ENCODE results near the gene UBA52.
"Not testable (repeated sequence)": the region's sequence is repeated elsewhere in the genome, so short reads cannot be mapped to it uniquely, and the experiment has no call there.

- not testable (repeated sequence) for TF ChIP-seq CTCF (conservative IDR thresholded peaks at IDR 0.05 in 1 of 2, IDR thresholded peaks at IDR 0.05 in 1 of 2; ENCODE audit: extremely low read depth in 1 of 2, insufficient read depth in 1 of 2, low read depth in 1 of 2, low read length in 2 of 2); EZH2 (IDR thresholded peaks at IDR 0.05; ENCODE audit: borderline replicate concordance, low read length)
These were observed 48.7 kb upstream of the UBA52 start for GRCh38 chr19:18522862-18523440.
